GM12878 (cell line): ENCODE results near the gene SFI1.

ENCODE experiments used
- CEBPB ChIP-seq, 2 experiments: fragments of 150-350 bp in 1 of 2; IDR thresholded peaks; 2 replicates each; pipeline ENCODE4 v1.6.1; 2012 to 2014; ENCODE audit warnings: low read depth in 2 of 2, low read length in 2 of 2, borderline replicate concordance in 1 of 2, inconsistent platforms in 1 of 2
- RELA ChIP-seq: fragments of 450-650 bp; IDR thresholded peaks from 2 replicates; pipeline ENCODE4 v1.8.0; 2014; ENCODE audit warnings: borderline replicate concordance; ENCODE audit not compliant: partially characterized antibody

DNA sequence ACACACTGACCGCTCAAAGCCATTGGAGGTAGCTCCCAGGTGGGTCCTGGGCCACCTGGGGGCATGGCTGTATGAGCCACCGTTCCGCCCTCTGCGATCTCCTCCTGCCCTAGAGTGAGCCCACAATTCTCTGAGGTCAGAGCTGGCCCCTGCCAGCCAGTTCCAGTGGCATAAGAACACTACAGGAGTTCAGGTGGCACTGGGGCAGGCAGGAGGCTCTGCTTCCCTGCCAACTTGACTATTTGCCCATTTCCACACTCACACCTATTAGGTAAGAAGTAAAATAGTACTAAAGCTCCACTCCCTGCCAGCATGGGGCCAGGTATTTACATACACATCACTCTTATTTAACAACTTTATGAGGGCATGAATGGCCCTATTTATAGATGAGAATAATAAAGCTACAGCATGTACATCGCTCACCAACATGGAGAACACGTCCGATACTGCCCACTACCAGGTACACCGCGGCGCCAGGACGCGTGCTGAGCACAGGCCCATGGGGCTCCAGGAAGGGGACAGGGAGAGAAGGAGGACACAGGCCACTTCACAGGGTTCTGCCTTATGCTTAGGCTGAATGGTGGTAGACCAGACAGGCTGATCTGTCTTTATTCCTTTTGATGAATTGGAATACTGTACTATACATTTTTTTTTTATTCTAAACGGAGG is 139.4 kb downstream of the SFI1 start:
- TF ChIP-seq RELA = no peak
- TF ChIP-seq CEBPB (IDR thresholded peaks at IDR 0.05; ENCODE audit: borderline replicate concordance in 1 of 2, low read depth in 2 of 2, low read length in 2 of 2) = no peak
